DMS 273 (cell line): Measurements from ENCODE around the gene LENG1.

Source experiments
- DNase-seq: peaks from one replicate; lab custom pipeline; 2025; ENCODE audit not compliant: unreplicated experiment; lab: John Stamatoyannopoulos, UW

The LENG1 gene

GRCh38 chr19:54165222-54165621, 5.7 kb upstream of the LENG1 start:
- DNase-seq = no peak

DNA sequence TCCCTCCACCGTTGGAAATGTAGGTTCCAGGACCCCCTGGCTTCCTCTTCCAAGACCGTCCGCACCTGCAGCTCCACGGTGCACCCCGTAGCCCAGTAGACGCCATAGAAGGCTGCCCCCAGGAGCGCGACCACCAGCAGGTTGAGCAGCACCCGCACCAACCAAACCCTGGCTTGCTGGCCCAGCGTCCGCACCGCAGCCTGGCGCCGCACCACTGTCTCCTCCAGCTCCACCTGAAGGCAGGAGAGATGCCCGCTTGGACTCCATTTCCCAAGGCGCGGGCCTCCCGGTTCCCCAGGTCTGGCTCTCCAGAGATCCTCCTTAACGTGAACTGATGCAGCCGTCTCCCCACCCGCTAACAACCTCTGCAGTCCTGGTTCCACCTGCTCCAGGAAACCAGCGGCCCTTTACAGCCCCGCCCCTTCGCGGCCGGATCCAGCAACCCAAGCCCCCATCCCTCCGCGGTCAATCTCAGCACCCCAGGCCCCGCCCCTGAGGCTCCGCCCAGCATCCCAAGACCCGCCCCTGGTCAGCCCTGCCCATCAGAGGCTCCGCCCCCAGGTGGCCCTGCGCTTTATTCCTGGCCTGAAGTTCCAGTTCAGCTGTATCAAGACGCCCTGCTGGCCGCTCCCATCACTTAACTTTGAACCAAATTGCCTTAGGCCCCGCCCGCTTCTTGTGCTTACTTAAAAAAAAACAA, 5.0 kb upstream of the LENG1 start:
- peak; percentile 19 for DNase-seq

DNA sequence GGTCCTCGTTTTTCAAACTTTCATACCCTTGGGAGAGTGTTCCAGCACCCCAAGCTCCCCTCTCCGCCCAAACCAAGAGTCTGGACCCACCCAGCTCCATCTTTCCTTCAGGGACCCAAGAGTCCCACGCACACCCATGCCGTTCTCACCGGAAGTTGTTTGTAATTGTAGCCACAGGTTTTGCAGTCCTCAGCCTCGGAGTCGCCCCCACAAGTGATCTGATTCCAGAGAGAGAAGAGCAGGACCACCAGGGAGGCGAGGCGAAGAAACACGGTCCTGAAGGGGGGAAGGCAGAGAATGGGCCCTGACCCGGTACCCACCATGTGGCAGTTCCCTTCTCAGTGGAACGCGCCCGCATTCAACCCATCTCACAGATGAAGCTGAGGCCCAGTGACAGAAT, 3.4 kb upstream of the LENG1 start:
- DNase-seq = no peak

DNA sequence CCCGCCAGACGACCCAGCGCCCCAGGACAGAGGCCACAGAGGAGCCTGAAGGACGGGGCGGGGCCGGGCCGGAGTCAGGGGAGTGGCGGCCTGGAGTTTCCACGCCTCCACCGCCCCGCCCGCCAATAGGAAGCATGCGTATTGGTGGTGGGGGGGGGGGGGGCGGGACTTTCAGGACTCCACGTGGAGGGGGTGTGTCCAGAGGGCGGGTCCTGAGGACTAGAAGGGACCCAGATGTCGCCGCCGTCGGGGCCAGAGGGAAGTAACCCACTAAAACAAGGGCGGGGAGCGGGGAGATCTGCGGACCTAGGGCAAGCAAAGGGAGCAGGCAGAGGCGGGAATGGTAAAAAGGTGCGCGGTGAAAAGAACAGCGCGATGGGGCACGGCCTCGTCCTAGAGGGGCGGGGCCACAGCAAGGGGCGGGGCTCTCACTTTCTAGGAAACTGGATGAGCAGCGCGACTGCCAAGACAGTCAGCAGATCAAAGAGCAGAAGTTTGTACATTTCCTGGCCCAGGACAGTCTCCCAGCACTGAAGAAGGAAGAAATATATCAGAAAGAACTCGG, 2.8 kb upstream of the LENG1 start:
- peak; percentile 51 for DNase-seq

DNA sequence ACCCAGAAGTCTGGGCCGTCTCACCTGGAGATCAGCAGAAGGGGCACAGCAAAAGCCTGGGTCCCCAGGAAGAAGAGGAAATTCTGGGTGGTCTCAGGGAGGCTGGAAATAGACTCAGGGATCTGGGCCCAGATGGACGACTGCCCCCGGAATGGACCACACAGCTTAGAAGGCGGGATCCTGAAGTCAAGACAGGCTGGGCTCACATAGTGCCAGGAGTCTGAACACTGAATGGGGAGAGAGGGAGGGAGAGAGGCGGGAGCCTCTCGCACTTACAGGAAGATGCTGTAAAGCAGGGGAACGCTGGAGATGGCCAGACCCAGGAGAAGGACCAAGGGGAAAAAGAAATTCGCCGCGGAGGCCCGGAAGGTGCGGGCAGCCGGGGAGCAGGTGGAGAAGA, 1.3 kb upstream of the LENG1 start:
- peak; percentile 24 for DNase-seq

DNA sequence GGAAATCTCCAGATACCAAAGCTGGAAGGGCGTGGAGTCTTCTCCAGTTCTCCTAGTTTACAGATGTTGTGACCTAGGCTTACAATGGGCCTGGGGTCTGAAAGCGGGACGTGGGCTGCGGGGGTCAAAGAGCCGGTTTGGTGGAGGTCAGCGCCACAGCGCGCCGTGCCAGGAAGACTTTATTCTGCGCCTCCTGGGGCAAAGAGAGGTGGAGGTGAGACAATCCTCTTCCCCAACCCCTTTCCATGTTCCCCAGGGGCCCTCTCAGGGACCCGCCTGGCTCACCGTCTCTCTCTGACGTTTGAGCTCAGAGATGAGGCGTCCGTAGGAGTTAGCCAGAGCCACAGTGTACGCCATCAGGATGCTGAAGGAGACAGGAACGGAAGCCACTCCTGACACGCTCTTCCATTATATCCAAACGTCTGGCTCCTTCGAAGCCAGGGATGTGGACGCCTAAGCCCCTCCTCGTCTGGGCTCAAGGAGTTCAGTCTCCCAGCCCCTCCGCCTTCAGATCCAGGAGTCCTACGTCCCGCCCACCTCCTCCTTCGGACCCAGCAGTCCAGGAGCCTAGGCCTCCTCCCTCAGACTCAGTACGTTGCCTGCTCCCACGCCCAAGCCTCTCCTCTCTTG, 776 bp upstream of the LENG1 start:
- peak; percentile 64 for DNase-seq

DNA sequence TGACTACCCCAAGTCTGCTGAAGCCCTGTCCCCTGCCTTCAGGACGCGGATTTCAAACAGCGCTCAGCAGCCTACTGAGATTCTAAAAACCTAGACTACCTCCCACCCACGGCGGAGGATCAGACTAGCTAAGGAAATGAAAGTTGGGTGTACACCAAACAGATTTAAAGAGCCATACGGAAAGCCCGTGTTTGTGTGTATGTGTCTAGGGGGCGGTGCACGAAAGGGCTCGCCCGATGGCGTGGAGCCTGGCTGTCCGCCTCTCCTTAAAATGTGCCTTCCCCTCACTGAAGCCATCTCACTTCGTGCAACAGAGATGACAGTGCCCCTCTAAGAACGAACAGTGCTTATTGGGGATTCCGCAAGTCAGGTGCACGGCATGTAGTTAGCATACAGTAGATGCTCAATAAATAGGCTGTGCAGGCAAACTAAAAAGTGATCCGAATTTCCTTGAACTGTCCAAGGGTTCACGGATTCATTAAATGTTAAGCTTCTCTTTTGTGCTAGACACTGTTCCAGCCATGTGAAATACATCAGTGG, 639 bp downstream of the LENG1 start:
- peak; percentile 51 for DNase-seq

DNA sequence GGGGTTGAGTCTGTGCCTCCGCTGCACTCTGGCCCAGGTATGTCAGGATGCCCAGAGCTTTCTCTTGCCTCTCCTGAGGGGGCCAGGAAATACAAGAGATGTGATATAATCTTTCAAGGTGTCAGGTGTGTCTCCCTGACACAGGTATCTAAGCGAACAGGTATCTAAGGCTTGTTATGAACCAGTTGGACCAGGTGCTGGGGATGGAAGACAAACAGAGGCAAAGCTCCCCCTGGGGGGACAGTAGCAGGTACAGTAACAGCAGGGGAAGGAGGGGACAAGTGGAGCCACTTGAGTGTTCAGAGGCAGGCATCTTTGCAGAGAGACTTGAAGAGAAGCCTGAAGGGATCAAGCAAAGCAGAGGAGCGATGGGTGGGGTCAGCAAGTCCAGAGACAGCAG, 2.6 kb downstream of the LENG1 start:
- no peak for DNase-seq

DNA sequence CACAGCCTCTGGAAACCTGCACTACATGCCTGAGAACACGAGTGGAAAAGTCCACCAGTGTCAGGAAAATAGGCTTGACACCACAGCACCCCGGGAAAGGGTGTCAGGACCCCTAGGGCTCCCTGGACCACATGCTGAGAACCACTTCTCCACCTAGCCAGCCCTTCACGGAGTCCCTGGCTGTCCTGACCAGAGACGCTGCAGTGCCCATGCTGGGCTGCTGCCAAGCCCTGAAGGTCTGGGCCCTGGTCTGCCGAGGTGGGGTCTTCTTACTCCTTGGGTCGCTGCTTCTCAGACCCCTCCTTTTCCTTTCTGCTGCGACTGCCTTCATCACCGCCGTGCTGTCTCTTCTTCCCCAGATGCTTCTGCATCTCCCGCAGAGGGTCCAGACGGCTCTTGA, 3.0 kb downstream of the LENG1 start:
- DNase-seq = no peak

DNA sequence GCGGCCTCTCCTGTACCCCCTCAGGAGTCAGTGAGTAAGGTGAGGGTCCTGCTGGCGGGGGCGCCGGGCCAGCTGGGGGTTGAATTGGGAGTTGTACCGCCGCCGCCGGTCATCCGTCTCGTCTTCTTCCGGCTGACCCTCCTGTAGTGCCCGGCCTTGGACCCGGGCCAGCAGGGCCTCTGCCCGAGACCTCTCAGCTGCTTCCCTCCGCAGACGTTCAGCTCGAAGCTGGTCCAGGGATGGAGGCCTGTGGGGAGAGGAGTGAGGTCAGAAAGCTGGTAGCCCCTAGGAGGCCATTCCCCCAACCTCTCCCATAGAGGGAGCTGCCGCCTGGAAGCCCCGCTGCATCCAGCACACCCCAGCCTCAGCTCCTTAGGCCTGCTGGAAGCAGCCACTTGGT, 3.8 kb downstream of the LENG1 start:
- DNase-seq = peak; percentile 20

DNA sequence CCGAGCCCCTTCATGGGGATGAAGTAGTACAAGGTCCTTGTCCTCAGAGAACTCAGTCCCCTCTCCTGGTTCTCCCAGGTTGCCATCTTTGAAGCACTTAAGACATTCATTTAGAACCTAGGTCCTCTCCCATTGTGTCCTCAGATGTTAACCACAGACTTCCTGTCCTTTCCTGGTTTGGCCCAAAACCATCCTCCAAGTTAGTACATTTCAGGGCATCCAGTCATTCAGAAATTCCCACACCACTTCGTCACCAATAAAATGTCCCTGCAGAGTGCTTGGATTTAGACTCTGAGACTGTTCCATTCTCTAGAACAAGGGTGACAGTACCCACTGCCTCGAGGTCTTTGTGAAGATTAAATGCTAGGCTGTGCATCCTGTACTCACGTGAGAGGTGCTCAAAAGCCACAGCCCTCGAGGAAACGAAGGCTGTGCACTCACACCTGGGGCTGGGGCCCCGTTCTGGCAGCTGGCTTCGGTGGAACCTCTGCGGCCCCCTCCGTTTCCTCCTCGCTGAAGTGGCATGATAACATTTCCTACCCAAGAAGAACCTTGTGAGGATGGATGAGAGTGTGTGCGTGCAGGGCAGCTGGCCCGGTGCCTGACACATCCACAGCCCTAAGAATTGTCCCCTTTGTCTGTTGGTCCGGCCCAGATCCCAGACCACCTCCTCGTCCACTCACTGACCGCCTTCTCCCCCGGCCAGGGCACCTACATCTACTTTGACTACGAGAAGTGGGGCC, 4.7 kb downstream of the LENG1 start:
- DNase-seq = no peak

DNA sequence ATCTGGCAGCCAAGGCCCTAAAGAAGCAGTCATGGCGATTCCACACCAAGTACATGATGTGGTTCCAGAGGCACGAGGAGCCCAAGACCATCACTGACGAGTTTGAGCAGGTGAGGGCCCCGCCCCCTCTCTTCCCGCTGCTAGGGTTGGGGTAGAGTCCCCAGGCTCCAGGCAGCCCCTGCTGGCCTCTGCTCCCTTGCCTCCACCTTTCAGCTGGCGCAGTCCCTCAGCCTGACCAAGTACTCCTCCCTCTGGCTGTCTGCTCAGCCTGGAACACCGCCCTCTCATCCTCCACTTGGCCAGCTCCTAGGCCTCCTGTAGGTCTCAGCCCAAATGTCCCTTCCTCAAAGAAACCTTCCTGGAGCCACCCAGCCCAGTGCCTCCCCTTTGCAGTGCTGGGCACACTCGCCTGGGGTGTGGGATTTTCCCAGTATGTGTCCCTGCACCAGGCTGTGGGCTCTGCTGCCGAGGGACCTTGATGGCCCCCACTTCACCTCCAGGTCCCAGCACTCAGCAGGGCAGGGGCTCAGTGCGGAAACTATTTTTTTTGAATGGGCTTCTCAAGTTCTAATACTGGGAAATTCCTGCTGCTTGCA, 5.7 kb downstream of the LENG1 start:
- DNase-seq = no peak

DNA sequence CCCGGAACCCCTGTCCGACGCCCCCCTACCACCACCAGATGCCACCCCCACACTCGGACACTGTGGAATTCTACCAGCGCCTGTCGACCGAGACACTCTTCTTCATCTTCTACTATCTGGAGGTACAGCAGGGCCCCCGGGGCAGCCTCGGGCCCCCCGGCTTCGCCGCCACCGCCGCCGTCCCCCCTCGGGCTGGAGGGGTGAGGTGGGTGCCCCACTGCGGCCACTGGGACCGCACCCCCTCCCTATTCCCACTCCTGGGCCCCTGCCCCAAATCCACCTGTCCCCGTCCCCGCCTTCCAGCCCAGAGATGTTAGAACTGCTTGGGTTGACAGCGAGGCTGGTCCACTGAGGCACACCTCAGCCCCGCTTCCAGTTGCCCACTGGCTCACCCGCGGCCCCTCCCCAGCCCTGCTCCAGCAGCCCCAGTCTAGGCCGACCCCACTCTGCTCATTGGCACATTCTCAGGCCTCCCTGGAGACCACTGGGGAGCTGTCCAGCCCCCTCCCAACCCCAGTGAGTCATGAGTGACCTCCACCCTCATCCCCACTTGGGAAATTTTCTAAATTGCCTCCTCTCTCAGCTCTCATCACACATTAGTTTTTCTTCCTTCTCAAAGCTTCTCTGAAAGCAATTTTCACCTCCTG, 6.5 kb downstream of the LENG1 start:
- no peak for DNase-seq

- DNase-seq = no peak
Measured at GRCh38 chr19:54152267-54152666, 7.3 kb downstream of the LENG1 start.

DNA sequence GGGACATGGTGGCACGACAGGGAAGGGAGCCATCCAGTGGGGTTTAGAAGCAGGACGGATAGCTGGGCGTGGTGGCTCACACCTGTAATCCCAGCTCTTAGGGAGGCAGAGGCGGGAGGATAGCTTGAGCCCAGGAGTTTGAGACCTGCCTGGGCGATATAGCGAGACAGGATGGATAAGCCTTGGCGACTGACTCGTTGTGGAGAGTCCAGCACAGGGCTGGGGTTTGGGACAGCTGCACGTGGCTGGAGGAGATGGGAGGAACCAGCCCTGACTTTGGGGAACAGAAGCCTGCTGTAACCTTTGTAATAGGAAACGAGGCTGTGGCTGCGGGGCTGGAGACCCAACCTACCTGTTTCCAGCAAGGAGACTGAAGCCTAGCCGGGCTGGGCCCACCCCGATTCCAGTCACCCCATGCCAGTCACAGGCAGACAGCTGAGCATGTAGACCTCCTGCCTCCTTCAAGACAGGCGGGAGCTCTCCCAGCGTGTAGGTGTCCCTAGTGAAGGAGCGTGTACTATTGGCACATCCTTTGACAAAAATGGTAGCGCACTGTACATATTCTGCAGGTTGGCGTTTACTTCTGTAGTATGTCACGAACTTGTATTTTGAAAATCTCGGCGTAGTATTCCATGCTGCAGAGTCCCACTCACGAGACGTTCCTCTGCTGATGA, 8.0 kb downstream of the LENG1 start:
- no peak for DNase-seq

GRCh38 chr19:54149021-54149812, 10.3 kb downstream of the LENG1 start:
- DNase-seq = no peak

- no peak for DNase-seq
Measured at GRCh38 chr19:54148158-54148557, 11.4 kb downstream of the LENG1 start.

GRCh38 chr19:54147676-54148075, 11.8 kb downstream of the LENG1 start:
- no peak for DNase-seq

GRCh38 chr19:54145541-54146158, 13.9 kb downstream of the LENG1 start:
- no peak for DNase-seq
